Lung (tissue), 12 donors: ENCODE measurements around the gene ARMH1. TPM values are rescaled to one million over a fixed set of nuclear protein-coding genes. Genes with fewer than 3 reads are reported as not detected.
"Not testable (repeated sequence)": the region's sequence is repeated elsewhere in the genome, so short reads cannot be mapped to it uniquely, and the experiment has no call there.

Experiments
- ATAC-seq: fragments of 200-7000 bp; cut with Tn5 transposase; one replicate; pipeline ENCODE4 v1.9.1; 2020; ENCODE audit warnings: moderate number of reproducible peaks; ENCODE audit not compliant: insufficient read depth, low FRiP score
- DNase-seq, 3 donors: peaks; one replicate each; pipeline ENCODE4 v3.0.0-alpha.2; 2013 to 2017
- H3K27ac ChIP-seq, 2 donors: one replicate each; pipeline ENCODE4 v1.5.1; 2013; ENCODE audit warnings: mild to moderate bottlenecking in 2 of 2, moderate library complexity in 2 of 2, control low read depth in 1 of 2, inconsistent platforms in 1 of 2, low read depth in 1 of 2, low read length in 1 of 2
- H3K27me3 ChIP-seq, 3 donors: one replicate each; pipeline ENCODE4 v1.5.1; 2013; ENCODE audit warnings: low read length in 2 of 3; ENCODE audit not compliant: control insufficient read depth in 3 of 3, insufficient read depth in 3 of 3
- H3K36me3 ChIP-seq, 4 donors: one replicate each; pipeline ENCODE4 v1.5.1; 2013; ENCODE audit warnings: low read length in 4 of 4, mild to moderate bottlenecking in 1 of 4, moderate library complexity in 1 of 4; ENCODE audit not compliant: control insufficient read depth in 4 of 4, insufficient read depth in 4 of 4
- H3K4me1 ChIP-seq, 5 donors: one replicate each; pipeline ENCODE4 v1.5.1; 2013; ENCODE audit warnings: low read length in 5 of 5, mild to moderate bottlenecking in 2 of 5, moderate library complexity in 1 of 5; ENCODE audit not compliant: control insufficient read depth in 5 of 5, insufficient read depth in 5 of 5
- H3K4me3 ChIP-seq: one replicate; pipeline ENCODE4 v1.5.1; 2013; ENCODE audit warnings: mild to moderate bottlenecking, control low read depth, moderate library complexity
- H3K9ac ChIP-seq, 2 donors: one replicate each; pipeline ENCODE4 v1.5.1; 2013; ENCODE audit warnings: low read length in 2 of 2, control low read depth in 1 of 2; ENCODE audit not compliant: insufficient read depth in 1 of 2
- H3K9me3 ChIP-seq, 4 donors: one replicate each; pipeline ENCODE4 v1.5.1; 2013; ENCODE audit warnings: low read length in 3 of 4, mild to moderate bottlenecking in 1 of 4, moderate library complexity in 1 of 4; ENCODE audit not compliant: control insufficient read depth in 4 of 4, insufficient read depth in 3 of 4
- CTCF ChIP-seq: IDR thresholded peaks from 2 replicates; pipeline ENCODE4 v1.5.1; 2012; ENCODE audit warnings: mild to moderate bottlenecking; ENCODE audit errors: control extremely low read depth, extremely low read depth
- WGBS, 2 donors: extraction: QIAGEN DNeasy Blood & Tissue Kit; methylation state at CpG; one replicate each; pipeline ENCODE4 v1.1.7; 2013; 5-methylcytosine and 5-hydroxymethylcytosine counted together
- polyA plus RNA-seq, 2 donors: library from polyadenylated mRNA; stranded (reverse); fragments of 200-250 nt; gene quantifications; one replicate each; pipeline ENCODE4 v1.2.1, GENCODE V29; 2013
- total RNA-seq, 2 donors: library from RNA; depleted of rRNA in 1 of 2; stranded (reverse); fragments of >200 nt in 1 of 2; gene quantifications; one replicate each; pipeline ENCODE4 v1.2.1, GENCODE V29; 2014 to 2021
- donor health status: control.
- donor health status: control.
- donor health status: Bipolar disorder and iron deficiency.
- donor health status: healthy.
- donor health status: DM: yes; HTN: yes; CAD: no.

Gene ARMH1
- total and polyA plus RNA-seq, 4 donors = 9.7 to 35.3 (median 21.4) TPM

GRCh38 chr1:44696789-44697345 lies 22.4 kb downstream of the ARMH1 start:
- no peak for DNase-seq
- Histone ChIP-seq H3K27me3 (no peaks in the 10 kb centered on the region), H3K9ac (no peak overlapping the region), H3K27ac (no peak overlapping the region), H3K9me3 (no peaks in the 10 kb centered on the region), H3K4me1 (peaks cover 0 to 4% (median 0%) of the 10 kb centered on the region in 5 donors), H3K36me3 (no peaks in the 10 kb centered on the region), H3K4me3 (no peak overlapping the region)
- 51 to 68% methylated on average over 7 of the region's 7 CpGs for WGBS, 2 donors
- no peak for TF ChIP-seq CTCF
- ATAC-seq = no peak

GRCh38 chr1:44698138-44698537 lies 23.6 kb downstream of the ARMH1 start:
- Histone ChIP-seq H3K27ac (no peak overlapping the region), H3K9me3 (peaks cover 0 to 2% (median 0%) of the 10 kb centered on the region in 4 donors), H3K9ac (no peak overlapping the region), H3K4me1 (peaks cover 0 to 4% (median 0%) of the 10 kb centered on the region in 5 donors), H3K4me3 (no peak overlapping the region), H3K27me3 (no peaks in the 10 kb centered on the region), H3K36me3 (no peaks in the 10 kb centered on the region)
- WGBS, 2 donors = 53 to 90% methylated on average over 3 of the region's 3 CpGs
- no peak for TF ChIP-seq CTCF
- DNase-seq (no peak), ATAC-seq (no peak)

- 90 to 94% methylated on average over 9 of the region's 9 CpGs for WGBS, 2 donors
- H3K36me3 ChIP-seq, H3K4me3 ChIP-seq, DNase-seq, H3K9ac ChIP-seq, H3K27ac ChIP-seq, H3K9me3 ChIP-seq, H3K27me3 ChIP-seq, ATAC-seq, H3K4me1 ChIP-seq: not testable (repeated sequence)
These were observed 24.9 kb downstream of the ARMH1 start for GRCh38 chr1:44699375-44699774.

GRCh38 chr1:44700573-44700972 lies 26.1 kb downstream of the ARMH1 start:
- H3K27ac ChIP-seq = no peak overlapping the region
- no peak overlapping the region for H3K9ac ChIP-seq
- peaks cover 0 to 3% (median 0%) of the 10 kb centered on the region in 4 donors for H3K9me3 ChIP-seq
- H3K4me1 ChIP-seq = peaks cover 0 to 4% (median 0%) of the 10 kb centered on the region in 5 donors
- no peak overlapping the region for H3K4me3 ChIP-seq
- H3K36me3 ChIP-seq = no peaks in the 10 kb centered on the region
- no peak for TF ChIP-seq CTCF
- DNase-seq (peak in 1 of 3 donors; percentile 37), ATAC-seq (no peak)
- 61 to 64% methylated on average over 1 of the region's 1 CpG for WGBS, 2 donors
- H3K27me3 ChIP-seq = no peaks in the 10 kb centered on the region
